PFSK-1 (cell line): Measurements from ENCODE around the gene CCDC195.

Source experiments
- FOXP2 ChIP-seq: optimal IDR thresholded peaks from 2 replicates; pipeline ENCODE3; 2011; ENCODE audit warnings: borderline replicate concordance, control low read depth, inconsistent platforms; ENCODE audit not compliant: insufficient read depth; ENCODE audit errors: extremely low read length, extremely low read depth
- POLR2AphosphoS5 ChIP-seq: IDR thresholded peaks from 2 replicates; pipeline ENCODE4 v1.6.1; 2012; ENCODE audit warnings: low read depth, mild to moderate bottlenecking, control low read depth, low read length, moderate library complexity
- SIN3A ChIP-seq: IDR thresholded peaks from 2 replicates; pipeline ENCODE4 v1.6.1; 2012; ENCODE audit warnings: mild to moderate bottlenecking, low read length, moderate library complexity, borderline replicate concordance; ENCODE audit not compliant: insufficient read depth
- TAF1 ChIP-seq: IDR thresholded peaks from 2 replicates; pipeline ENCODE4 v1.6.1; 2012; ENCODE audit warnings: low read length, control low read depth, borderline replicate concordance; ENCODE audit not compliant: insufficient read depth
- TF ChIP-seq, protein P1 (sequence below), 2 experiments: IDR thresholded peaks; 2 replicates each; pipeline versions ENCODE4 v1.6.1 to v1.8.0; 2011 to 2012; ENCODE audit warnings: low read depth in 2 of 2, low read length in 2 of 2, control low read depth in 1 of 2, inconsistent platforms in 1 of 2, mild to moderate bottlenecking in 1 of 2, moderate library complexity in 1 of 2; ENCODE audit not compliant: insufficient read depth in 1 of 2

Gene CCDC195

DNA sequence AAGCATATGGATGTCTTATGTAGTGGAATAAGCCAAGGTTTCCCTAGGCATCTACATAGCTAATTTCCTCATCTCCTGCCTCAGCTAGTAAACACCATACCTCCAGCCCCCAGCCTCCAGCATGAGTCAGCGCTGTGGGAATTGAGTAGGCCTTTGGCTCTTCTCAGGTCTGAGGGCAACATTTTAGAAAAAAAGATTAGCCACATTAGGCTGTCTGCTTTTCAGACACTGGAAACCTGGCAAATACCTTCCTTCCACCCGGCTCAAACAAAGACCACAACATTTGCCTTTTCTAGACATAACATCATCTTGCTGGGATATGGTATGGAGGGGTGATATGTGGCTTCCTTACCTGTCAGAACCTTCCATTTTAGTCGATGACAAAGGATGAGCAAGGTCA is 6.1 kb upstream of the CCDC195 start:
- TF ChIP-seq, protein P1, sequence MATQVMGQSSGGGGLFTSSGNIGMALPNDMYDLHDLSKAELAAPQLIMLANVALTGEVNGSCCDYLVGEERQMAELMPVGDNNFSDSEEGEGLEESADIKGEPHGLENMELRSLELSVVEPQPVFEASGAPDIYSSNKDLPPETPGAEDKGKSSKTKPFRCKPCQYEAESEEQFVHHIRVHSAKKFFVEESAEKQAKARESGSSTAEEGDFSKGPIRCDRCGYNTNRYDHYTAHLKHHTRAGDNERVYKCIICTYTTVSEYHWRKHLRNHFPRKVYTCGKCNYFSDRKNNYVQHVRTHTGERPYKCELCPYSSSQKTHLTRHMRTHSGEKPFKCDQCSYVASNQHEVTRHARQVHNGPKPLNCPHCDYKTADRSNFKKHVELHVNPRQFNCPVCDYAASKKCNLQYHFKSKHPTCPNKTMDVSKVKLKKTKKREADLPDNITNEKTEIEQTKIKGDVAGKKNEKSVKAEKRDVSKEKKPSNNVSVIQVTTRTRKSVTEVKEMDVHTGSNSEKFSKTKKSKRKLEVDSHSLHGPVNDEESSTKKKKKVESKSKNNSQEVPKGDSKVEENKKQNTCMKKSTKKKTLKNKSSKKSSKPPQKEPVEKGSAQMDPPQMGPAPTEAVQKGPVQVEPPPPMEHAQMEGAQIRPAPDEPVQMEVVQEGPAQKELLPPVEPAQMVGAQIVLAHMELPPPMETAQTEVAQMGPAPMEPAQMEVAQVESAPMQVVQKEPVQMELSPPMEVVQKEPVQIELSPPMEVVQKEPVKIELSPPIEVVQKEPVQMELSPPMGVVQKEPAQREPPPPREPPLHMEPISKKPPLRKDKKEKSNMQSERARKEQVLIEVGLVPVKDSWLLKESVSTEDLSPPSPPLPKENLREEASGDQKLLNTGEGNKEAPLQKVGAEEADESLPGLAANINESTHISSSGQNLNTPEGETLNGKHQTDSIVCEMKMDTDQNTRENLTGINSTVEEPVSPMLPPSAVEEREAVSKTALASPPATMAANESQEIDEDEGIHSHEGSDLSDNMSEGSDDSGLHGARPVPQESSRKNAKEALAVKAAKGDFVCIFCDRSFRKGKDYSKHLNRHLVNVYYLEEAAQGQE (IDR thresholded peaks at IDR 0.05; ENCODE audit: insufficient read depth in 1 of 2, low read depth in 2 of 2, low read length in 2 of 2) = no peak
- no peak for TF ChIP-seq POLR2AphosphoS5
- no peak for TF ChIP-seq FOXP2
- no peak for TF ChIP-seq TAF1
- TF ChIP-seq SIN3A = no peak

DNA sequence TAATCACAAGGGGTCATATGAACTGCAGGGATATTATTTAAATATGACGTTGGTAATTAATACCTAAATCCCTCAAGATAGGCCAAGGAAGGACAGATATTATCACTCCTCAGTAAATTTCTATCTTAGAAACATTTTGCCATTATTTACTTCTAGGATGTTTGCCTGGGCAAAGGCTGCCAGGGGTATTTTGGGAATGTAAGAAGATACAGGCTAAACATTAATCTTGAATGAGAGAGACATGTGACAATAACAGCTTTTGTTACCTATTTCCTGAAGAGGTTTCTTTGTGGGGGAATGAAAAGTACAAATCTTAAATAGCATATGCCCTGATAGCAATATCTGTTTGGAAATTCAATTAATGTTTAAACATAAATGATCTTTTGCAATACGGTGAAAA is 756 bp upstream of the CCDC195 start:
- TF ChIP-seq SIN3A (no peak), POLR2AphosphoS5 (no peak), FOXP2 (no peak), TAF1 (no peak)
- TF ChIP-seq, protein P1 (IDR thresholded peaks at IDR 0.05; ENCODE audit: insufficient read depth in 1 of 2, low read depth in 2 of 2, low read length in 2 of 2) = no peak

DNA sequence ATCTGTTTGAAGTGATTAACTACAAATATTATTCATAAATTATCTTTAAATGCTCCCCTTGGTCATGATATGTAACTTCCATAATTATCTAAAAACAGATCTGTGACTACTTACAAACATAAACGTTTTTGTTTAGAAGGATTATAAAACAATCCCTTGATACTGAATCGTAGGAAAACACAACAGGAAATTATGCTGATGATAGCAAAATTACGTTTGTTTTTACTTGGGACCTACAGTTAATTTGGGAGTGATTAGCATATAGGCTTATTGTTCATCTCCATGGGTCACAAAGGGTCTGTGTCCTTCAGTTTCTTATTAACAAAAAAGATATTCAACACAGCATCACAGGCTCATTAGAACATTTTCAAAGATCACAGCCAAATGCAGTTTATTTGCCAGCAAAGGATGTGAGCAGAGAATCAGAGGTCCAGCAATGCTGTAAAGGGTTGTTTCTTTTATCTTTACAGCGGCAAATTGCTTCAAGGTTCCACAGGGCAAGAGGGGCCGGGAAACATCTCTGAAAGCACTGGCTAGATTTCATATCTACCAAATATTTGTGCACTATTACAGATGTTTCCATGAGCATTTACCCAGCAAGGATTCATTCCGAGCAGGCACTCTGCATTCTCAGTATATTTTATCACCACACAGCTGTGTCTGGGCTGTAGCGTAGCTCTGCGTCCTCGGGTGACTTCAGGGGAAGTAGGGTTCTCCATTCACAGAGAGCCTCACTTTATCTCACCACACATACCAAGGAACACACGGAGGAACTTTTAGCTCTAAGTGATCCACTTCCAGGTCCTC is 4.1 kb downstream of the CCDC195 start:
- no peak for TF ChIP-seq TAF1
- TF ChIP-seq, protein P1 (IDR thresholded peaks at IDR 0.05; ENCODE audit: insufficient read depth in 1 of 2, low read depth in 2 of 2, low read length in 2 of 2) = no peak
- no peak for TF ChIP-seq FOXP2
- TF ChIP-seq POLR2AphosphoS5 = no peak
- no peak for TF ChIP-seq SIN3A

DNA sequence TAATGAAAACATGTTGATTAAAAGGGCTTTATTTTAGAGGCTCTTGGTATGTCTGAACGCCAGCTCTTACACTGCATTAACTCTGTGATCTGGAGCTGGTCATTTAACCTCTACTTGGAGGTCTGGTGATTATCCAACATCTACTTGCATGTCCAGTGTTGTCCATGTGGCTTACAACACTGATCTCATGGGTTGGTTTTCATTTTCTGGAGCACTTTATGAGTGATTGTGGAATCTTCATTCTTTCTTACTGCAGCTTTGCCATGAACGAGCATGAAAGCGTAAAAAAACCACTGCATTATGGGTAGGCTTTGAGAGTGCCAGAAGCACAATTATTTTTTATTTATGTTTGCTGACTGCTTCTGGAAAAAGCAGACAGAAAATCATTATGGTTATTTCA is 4.8 kb downstream of the CCDC195 start:
- TF ChIP-seq SIN3A = no peak
- TF ChIP-seq, protein P1 (IDR thresholded peaks at IDR 0.05; ENCODE audit: insufficient read depth in 1 of 2, low read depth in 2 of 2, low read length in 2 of 2) = no peak
- no peak for TF ChIP-seq TAF1
- TF ChIP-seq POLR2AphosphoS5 = no peak
- no peak for TF ChIP-seq FOXP2
